ENCODE results near the gene LPXN.

LPXN gene

DNA sequence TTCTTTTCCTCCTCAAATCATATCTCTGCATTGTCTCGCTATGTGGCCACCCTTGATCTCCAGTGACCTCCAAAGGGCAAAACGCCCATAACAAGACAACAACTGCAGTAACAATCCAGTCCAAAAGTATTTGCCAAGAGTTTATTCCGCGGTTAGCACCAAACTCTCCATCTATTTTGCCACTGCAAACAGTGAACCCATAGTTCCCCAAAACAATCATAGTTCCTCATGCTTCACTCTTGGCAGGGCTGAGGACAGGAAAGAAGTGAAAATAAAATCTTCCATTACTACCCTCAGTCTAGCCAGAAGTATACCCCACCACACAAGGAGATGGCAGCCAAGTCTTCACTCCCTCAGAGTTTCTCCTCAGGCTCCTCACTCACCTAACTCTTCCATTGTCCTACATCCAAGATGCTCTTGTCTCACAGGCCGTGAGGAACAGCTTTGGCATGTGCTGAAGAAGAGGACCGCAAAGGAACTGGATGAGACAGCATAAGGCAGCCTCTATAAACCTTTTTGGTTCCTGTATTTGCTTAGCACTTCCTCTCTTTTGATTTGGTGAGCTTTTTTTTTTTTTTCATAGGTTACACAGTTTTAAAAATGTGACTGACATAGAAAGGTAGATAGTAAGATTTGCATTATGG is at the start of gene LPXN:
TSS of gene LPXN (minus strand) at position 480 of the 644 bp plus-strand sequence. CDS start at position 396, 84 bp downstream.
- in situ Hi-C loops (cut with MboI; ENCODE audit: low sequenced_read_pairs), result no loop called here

DNA sequence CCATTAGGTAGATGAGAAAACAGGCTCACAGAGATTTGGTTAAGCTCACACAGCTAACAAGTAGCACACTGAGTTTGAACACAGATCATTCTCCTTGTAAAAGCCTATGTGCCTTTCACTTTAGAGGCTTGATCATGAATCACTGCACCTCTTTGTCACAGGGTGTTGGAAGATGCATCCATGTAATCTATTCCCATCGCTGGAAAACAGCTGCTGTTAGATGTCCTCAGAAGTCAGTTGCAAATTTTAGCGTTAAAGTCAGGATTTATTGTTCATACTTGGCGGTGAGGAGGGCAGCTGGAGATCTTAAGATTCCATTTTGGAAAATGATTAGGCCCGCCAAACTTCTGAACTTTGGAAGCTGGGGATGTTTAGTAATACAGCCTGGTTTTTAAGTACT is 49.4 kb upstream of the LPXN start:
- in situ Hi-C loops (cut with MboI; ENCODE audit: low sequenced_read_pairs), result no loop called here

DNA sequence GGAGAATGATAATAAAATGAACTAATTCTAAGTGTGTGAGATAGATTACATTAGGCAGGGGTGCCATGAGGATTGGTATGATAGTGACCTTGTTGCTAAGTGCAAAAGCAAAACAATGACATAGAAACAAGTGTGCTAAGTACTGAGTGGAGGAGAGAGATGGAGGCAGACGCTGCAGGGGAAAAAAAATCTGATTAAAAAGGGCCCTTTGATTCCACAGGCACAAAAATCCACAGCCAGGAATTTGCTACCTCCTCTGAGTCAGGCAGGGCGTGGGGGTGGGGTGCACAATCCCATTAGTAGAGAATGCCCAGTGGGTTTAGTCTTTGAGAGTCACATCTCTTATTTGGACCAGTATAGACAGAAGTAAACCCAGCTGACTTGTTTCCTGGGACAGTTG is 46.7 kb upstream of the LPXN start, which contains the start of gene CNTF:
TSS of gene CNTF (plus strand) at position 322 of the 400 bp plus-strand sequence. CDS start 88 bp downstream, outside the sequence.
- in situ Hi-C loops (cut with MboI; ENCODE audit: low sequenced_read_pairs), result no loop called here

DNA sequence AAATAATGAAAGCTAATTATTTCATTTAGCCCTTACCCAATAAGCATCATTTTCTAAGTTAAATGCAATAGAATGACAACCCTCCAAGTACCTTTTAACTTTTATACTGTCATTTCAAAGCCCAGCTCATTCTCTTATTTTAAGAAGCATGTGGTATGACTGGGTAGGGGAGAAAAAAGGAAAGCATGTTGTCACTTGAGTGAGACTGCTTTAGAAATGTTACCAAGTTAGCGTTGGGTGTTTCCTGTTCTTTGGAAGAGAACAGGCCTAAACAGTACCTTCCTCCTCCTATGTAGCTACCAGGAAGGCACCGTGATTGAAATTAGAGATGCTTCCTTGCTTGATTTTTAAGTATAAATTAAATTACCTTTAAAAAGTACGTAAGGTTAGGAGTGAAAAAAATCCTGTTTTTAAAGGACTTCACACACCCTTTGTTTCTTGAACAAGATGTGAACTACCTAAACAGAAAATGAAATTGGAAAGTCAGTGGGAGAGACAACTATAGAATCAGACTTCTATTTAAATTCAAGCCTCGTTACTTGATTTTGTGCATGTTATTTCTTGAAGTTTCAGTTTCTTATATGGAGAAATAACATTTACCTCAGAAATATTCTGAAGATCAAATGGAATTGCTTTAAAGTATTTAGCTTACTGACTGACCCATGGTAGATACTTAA is 46.1 kb upstream of the LPXN start:
- in situ Hi-C loops (cut with MboI; ENCODE audit: low sequenced_read_pairs), result no loop called here

DNA sequence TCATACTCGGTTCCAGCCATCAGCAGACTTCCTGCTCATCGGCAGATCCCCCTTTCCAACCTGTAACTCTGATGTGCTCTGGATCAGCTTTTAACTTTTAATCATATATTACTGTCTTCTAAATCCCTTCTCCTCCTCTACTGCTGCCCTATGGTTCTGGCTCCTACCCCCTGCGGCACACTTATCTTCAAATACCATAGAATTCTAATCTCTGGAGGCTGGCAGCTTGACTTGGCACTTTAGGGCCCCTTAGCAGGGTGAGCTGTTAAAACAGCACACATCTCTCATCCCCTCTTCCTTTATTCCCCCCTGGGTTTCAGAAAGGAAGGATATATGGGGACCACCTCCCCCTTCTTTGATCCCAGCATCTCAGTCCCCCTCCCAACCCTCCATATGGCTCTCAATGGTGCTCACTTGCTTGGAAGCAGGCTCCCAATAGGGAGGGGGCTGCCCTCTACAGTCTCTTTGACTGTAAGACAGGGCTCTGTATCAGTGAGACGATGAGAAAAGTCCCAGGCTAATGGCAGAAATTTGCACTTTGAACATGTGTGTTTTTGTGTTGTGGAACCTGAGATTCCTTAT is 42.4 kb upstream of the LPXN start:
- in situ Hi-C loops (cut with MboI; ENCODE audit: low sequenced_read_pairs), result no loop called here

DNA sequence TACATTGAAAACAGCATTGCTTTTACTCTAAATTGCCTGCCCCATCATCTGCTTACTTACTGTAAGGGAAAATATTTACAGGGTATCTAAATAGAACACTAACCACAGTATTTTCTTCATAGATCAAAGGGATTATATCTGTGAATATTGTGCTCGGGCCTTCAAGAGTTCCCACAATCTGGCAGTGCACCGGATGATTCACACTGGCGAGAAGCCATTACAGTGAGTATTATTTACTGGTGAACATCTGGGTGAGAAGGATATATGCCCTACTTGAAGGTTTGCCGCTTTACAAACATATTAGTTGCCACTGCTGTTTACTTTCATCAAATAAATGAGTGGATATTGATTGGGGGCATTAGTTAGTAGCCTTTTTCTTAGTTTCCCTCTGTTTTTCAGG is 40.9 kb upstream of the LPXN start:
- in situ Hi-C loops (cut with MboI; ENCODE audit: low sequenced_read_pairs), result no loop called here

DNA sequence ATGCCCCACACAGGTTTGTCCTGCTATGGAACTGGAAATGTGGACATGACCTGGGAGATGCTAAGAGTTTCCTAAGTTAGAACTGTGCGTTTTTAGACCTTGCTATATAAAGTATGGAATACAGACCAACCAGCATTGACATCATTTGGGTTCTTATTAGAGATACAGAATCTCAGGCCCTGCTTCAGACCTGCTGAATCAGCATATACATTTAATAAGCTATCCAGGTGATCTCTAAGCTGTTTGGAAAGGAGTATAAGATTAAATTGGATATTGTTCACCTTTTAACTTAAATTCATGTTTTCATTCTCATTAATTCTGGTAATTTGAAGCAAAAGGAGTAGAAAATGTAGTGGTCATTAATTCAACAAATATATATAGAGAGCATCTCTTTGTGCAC is 39.9 kb upstream of the LPXN start:
- in situ Hi-C loops (cut with MboI; ENCODE audit: low sequenced_read_pairs), result no loop called here

DNA sequence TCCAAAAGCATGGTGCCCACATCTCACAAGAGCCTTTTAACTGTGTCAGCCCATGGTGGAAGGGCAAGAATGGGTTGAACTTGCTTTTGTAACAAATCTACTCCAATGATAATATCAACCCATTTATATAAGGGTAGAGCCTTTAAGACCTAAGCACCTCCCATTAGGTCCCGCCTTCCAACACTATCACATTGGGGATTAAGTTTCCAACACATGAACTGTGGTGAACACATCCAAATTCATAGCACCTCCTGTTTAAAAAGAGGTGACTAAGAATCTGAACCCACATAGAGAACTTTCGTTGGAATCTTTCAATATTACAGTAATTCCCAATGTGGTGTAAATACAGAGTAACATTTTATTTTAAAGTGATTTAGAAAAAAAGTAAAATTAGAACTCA is 37.6 kb upstream of the LPXN start:
- in situ Hi-C loops (cut with MboI; ENCODE audit: low sequenced_read_pairs), result no loop called here

DNA sequence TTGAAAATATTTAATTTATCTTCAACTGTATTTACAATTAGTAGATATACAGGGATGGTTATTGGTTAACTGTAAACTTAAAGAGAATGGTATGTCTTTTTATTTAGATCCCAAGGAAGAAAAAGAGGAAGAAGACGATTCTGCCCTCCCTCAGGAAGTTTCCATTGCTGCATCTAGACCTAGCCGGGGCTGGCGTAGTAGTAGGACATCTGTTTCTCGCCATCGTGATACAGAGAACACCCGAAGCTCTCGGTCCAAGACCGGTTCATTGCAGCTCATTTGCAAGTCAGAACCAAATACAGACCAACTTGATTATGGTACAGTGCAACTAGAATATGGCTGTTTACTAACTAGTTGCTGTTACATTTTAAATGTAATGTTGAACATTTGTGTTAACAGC is 34.1 kb upstream of the LPXN start:
- in situ Hi-C loops (cut with MboI; ENCODE audit: low sequenced_read_pairs), result no loop called here

DNA sequence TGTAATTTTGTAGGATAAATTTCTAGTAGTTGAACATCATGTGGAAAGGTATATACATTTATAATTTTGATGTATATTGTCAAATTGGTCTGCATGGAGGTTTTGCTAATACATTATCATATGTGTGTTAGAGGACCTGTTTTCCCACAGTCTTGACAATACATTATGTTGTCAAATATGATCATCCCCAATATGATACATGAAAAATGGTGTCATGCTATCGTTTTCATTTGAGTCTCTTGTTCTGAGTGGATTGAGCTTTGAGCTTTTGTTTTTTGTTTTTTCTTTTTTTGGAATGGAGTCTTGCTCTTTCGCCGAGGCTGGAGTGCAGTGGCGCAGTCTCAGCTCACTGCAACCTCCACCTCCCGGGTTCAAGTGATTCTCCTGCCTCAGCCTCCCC is 32.7 kb upstream of the LPXN start:
- in situ Hi-C loops (cut with MboI; ENCODE audit: low sequenced_read_pairs), result no loop called here

DNA sequence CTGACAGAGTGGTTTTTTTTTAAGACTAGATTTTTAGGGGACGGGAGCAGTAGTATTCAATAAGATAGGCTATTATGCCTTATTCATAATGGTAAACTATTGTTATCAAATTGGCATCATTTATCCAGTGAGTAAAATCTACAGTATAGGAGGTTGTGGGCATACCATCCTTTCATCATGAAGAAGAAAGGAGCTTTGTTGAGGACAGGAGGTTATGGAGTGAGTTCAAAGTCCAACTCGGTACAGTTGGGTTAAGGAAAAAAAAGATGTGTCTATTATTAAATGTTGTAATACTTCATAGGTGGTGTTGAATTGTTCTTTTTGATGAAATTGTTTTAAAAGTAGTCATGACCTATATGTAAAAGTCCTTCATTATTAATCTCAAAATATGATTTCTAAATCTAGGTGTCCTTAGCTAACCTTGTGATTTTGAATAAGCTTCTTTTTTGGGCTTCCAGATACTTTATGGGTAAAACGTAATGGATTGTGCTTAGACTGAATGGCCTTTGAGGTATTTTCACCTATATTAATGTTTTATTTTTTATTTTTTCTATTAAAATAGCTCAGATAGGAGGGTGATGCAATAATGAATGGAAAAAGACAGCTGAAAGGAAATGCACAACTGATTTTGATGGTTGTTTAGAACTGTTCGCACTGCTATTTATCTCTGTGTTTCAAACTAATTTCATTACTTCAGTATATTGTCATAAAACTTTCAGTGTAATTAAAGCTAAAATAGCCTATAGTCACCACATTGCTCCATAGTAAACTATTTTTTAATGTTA is 31.5 kb upstream of the LPXN start:
- in situ Hi-C loops (cut with MboI; ENCODE audit: low sequenced_read_pairs), result no loop called here

DNA sequence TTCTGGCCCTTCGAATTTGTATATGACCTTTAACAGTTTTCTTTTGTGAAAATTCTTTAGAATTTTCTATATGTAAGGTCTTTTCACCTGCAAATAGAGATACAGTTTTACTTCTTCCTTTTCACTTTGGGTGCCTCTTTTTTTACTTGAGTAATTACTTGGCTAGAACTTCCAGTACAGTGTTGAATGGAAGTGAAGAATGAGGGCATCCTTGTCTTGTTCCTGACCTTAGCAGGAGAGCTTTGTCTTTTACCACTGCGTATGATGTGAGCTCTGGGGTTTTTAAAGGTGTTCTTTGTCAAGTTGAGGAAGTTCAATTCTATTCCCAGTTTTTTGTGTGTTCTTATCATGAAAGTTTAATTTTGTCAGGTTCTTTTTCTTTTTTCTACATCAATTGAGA is 24.9 kb upstream of the LPXN start:
- in situ Hi-C loops (cut with MboI; ENCODE audit: low sequenced_read_pairs), result no loop called here

DNA sequence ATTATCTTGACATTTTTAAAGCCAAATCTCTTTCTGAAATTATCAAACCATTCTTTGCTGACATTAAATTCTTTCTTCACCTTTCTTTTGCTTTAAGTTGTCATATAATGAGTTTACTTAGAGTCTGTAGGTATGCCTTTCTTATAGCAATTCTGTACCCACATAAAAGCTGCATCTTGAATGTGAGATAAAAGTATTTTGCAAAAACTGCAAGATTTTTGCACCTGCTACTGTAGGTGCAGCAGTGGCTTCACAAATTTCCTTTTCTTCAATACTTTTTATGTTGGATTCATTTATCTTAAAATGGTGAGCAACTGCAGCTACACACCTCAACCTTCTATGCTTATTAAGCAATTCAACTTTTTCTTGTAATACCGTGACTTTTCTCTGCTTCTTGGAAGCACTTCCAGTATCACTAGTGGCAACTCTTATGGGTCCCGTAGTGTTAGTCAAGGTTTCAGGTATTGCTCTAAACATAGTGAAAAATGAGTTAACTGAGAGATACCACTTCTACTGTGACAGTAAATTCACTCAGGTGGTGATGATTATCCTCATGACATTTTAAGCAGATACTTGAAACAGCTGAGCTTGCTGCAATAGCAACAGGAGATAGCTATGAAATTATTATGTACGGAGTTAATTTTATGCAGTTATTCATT is 22.0 kb upstream of the LPXN start:
- in situ Hi-C loops (cut with MboI; ENCODE audit: low sequenced_read_pairs), result no loop called here

DNA sequence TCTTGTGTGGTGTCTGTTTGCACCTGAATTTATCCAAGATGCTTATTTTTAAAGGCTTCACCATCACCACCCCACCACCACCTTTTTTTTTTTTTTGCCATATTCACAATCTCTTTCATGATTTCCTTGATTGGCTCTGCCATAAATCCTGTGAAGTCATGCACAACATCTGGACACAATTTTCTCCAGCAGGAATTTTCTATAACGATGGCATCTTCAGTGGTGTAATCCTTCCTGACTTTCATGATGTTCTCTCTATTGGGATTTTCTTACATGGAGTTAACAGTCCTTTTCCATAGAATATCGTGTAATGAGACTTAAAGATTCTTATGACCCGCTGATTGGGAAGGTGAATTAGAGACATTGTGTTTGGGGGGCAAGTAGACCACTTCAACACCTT is 21.0 kb upstream of the LPXN start:
- in situ Hi-C loops (cut with MboI; ENCODE audit: low sequenced_read_pairs), result no loop called here

DNA sequence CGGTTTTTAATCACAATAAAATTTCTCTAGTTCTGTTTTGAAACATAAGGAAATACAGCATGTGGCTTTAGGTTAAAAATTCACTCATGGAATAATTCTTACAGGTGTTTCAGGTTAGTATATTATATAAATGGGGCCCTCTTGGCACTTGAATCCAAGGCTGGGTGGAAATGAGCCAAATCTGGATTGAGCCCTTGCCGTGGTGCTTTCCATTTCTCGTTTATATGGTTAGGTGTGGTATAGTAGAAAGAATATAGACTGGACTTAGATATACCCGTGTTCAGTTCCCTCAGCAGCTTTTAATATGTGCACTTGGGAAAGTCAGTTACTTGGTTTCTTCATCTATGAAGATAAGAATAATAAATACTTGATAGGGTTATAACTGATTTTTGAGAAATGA is 19.2 kb upstream of the LPXN start:
- in situ Hi-C loops (cut with MboI; ENCODE audit: low sequenced_read_pairs), result no loop called here

DNA sequence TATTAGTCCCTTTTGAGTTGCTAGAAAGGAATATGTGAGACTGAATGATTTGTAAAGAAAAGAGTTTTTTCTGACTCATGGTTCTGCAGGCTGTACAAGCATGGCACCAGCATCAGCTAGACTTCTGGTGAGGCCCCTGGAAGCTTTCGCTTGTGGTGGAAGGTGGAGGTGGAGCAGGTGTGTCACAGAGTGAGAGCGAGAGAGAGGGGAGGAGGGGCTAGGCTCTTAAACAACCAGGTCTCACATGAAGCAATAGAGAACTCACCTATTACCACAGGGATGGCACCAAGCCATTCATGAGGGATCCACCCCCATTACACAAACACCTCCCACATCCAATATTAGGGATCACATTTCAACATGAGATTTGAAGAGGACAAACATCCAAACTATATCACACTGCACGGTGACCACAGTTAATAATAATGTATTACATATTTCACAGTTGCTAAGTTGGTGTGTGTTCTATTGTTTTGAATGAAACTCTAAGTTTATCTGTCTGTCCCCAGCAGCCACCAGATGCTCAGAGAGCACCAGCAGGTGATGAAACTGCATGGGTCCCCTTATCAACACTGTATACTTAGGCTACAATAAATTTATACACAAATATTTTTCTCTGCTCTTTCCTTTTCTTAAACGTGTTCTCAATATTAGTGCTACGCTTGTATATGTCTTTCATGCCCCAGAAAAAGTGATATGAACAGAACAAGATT is 17.3 kb upstream of the LPXN start:
- in situ Hi-C loops (cut with MboI; ENCODE audit: low sequenced_read_pairs), result no loop called here

DNA sequence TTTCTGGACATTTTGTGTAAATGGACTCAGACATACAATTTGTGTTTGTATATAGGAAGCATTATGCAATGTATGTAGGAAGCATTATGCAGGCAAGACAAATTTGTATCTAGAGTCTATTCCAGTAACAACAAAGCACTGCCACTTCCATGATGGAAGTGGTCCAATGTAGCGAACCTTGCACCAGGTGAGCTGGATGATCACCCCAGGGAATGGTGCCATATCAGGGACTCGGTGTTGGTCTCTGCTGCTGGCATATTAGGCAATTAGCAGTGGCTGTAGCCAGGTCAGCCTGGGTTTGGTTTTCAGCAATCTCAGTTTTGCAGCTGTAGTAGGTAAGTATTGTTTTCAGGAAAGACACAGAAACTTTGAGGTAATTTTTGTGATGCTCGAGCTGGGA is 16.0 kb upstream of the LPXN start:
- in situ Hi-C loops (cut with MboI; ENCODE audit: low sequenced_read_pairs), result no loop called here

DNA sequence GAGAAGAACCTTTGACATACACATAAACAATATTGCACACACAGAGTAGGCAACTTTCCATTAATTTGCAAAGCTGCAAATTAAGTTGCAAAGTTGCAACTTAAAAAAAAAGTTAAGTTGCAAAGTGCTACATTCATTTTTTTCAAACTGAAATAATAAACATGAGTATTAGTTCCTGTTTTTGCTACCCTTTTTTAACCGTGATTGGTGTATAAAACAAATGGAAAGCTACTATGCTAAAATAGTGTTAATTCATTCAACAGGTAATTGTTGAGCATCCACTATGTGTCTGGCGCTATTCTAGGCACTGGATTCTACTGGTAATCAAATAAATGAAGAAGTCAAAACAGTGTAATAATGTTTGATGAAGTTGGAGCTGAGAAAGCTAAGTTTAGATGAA is 11.3 kb upstream of the LPXN start:
- in situ Hi-C loops (cut with MboI; ENCODE audit: low sequenced_read_pairs), result no loop called here

DNA sequence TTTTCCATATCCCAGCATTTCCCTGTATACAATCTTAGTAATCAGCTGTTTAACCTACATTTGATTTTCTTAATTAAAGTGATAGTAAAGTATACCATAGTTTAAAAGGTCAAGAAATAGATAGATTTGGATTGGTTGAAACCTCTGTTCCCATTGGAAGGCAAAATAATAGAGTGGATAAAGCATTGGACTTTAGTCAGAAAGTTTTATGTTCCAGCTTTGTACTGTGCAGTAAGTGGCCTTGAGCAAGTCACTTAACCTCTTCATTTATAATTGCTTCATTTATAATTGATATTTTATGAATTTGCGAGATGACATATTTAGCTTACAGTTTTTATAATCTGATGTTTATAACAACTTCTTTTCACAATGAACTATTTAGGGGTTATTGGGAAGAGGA is 6.8 kb upstream of the LPXN start:
- in situ Hi-C loops (cut with MboI; ENCODE audit: low sequenced_read_pairs), result no loop called here

DNA sequence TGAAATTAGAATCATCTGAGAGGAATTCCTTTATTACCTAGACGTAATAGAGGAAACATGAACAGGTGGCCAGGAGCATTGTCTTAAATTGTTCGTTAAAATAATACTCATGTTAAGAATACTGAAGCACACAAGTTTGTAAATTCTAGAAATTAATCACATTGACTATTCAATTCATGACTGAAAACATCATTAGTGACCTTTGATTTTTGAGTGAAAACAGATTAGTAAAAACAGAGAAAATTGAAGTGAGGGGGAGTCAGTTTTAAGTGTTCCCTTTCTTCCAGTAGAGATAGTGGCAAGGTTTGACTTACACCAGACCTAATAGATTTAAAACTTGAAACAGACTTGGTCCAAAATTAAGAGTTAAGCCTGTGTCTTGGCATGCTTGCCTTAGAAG is 4.7 kb upstream of the LPXN start:
- in situ Hi-C loops (cut with MboI; ENCODE audit: low sequenced_read_pairs), result no loop called here

Data from hTERT RPE-1 (cell line).